Uterus (tissue), 2 donors: Measurements from ENCODE around the gene ABCG1.

Source experiments
- CTCF ChIP-seq, 4 experiments: fragments of 200-600 bp in 2 of 4; fragments of 450-650 bp in 2 of 4; sonication (generic) in 2 of 4; IDR thresholded peaks; one replicate each; pipeline ENCODE4 v1.5.1; 2016 to 2019; ENCODE audit warnings: antibody characterized with exemption in 4 of 4, mild to moderate bottlenecking in 2 of 4, moderate library complexity in 1 of 4
- POLR2A ChIP-seq, 2 donors: fragments of 450-650 bp; IDR thresholded peaks; one replicate each; pipeline ENCODE4 v1.6.1; 2016; ENCODE audit warnings: antibody characterized with exemption in 2 of 2, mild to moderate bottlenecking in 1 of 2, moderate library complexity in 1 of 2

GRCh38 chr21:42233067-42233961 lies 14.4 kb downstream of the ABCG1 start:
- peak in 2 of 4 experiments; percentile 28 to 29 for TF ChIP-seq CTCF (IDR thresholded peaks at IDR 0.05)
- no peak for TF ChIP-seq POLR2A (IDR thresholded peaks at IDR 0.05)
